Esophagus (tissue), 2 donors: ENCODE measurements around the gene SBK1. TPM values are rescaled to one million over a fixed set of nuclear protein-coding genes. Genes with fewer than 3 reads are reported as not detected.

Experiments used
- H3K27ac ChIP-seq, 2 donors: one replicate each; pipeline ENCODE4 v1.5.1; 2013; ENCODE audit warnings: low read depth in 2 of 2, mild to moderate bottlenecking in 2 of 2, inconsistent platforms in 1 of 2, low read length in 1 of 2, moderate library complexity in 1 of 2
- H3K27me3 ChIP-seq, 2 donors: one replicate each; pipeline ENCODE4 v1.6.1; 2013; ENCODE audit warnings: low read length in 2 of 2, control low read depth in 1 of 2, mild to moderate bottlenecking in 1 of 2; ENCODE audit not compliant: insufficient read depth in 2 of 2, control insufficient read depth in 1 of 2
- H3K36me3 ChIP-seq, 2 donors: one replicate each; pipeline ENCODE4 v1.6.1; 2013; ENCODE audit warnings: low read length in 1 of 2; ENCODE audit not compliant: control insufficient read depth in 2 of 2, insufficient read depth in 2 of 2
- H3K4me1 ChIP-seq, 2 donors: one replicate each; pipeline ENCODE4 v1.6.1; 2013; ENCODE audit warnings: low read length in 1 of 2; ENCODE audit not compliant: control insufficient read depth in 2 of 2, insufficient read depth in 2 of 2
- H3K4me3 ChIP-seq, 2 donors: one replicate each; pipeline ENCODE4 v1.5.1; 2013; ENCODE audit warnings: low read length in 2 of 2, mild to moderate bottlenecking in 2 of 2, low read depth in 1 of 2, moderate library complexity in 1 of 2
- H3K9me3 ChIP-seq, 2 donors: one replicate each; pipeline ENCODE4 v1.6.1; 2013; ENCODE audit warnings: mild to moderate bottlenecking in 2 of 2, low read depth in 1 of 2, low read length in 1 of 2, moderate library complexity in 1 of 2; ENCODE audit not compliant: control insufficient read depth in 2 of 2, insufficient read depth in 1 of 2
- WGBS, 2 donors: extraction: QIAGEN DNeasy Blood & Tissue Kit; methylation state at CpG; one replicate each; pipeline ENCODE4 v1.1.7; 2013; 5-methylcytosine and 5-hydroxymethylcytosine counted together
- polyA plus RNA-seq, 2 donors: library from polyadenylated mRNA; stranded (reverse); fragments of 200-250 nt; gene quantifications; one replicate each; pipeline ENCODE4 v1.2.3, GENCODE V29; 2013
- donor health status: healthy with polysubstance abuse.
- donor health status: Bipolar disorder and iron deficiency.

Gene SBK1
- polyA plus RNA-seq, 2 donors: 0.36 to 0.47 TPM

DNA sequence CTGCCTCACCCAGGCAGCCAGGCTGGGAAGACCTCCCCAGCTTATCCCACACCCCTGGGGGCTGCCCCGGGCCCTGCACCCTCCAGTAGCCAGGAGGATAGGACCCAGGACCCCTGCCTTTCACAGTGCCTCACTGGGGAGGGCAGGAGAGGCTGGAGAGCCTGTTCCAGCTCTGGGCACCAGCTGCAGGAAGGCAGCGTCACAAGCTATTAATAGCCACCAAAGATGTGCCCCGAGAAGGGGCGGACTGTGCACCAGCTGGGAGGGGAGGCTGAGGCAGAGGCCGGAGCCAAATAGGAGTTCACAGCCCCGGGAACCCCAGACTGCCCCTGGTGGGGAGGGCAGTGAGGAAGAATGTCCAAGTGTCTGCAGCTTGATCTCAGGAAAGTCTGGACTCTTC, 8.8 kb downstream of the SBK1 start:
- peaks cover 0 to 4% of the 10 kb centered on the region in 2 donors for H3K9me3 ChIP-seq
- no peaks in the 10 kb centered on the region for H3K36me3 ChIP-seq
- H3K4me3 ChIP-seq: no peak overlapping the region
- no peaks in the 10 kb centered on the region for H3K27me3 ChIP-seq
- WGBS, 2 donors: 83 to 85% methylated on average over 6 of the region's 6 CpGs
- no peak overlapping the region for H3K27ac ChIP-seq
- no peaks in the 10 kb centered on the region for H3K4me1 ChIP-seq

DNA sequence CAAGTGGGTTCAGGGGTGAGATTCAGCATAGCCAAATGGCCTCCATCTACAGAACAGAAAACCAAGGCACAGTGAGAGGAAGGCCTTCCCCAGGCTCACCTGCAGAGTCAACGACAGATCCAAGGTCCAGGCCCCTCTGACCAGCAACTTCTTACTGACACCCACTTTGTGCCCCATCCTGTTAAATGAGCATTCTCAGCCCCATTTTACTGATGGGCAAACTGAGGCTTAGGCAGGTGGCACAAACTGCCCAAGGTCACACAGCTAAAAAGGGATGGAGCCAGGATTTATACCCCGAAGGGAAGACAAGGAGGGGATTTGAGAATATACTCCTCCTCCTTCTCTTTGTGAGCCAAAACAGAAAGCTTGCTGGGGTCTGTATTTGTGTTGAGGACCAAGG, 9.3 kb downstream of the SBK1 start:
- WGBS, 2 donors: 72 to 81% methylated on average over 2 of the region's 2 CpGs
- H3K4me1 ChIP-seq: no peaks in the 10 kb centered on the region
- H3K27me3 ChIP-seq: no peaks in the 10 kb centered on the region
- peaks cover 0 to 4% of the 10 kb centered on the region in 2 donors for H3K9me3 ChIP-seq
- H3K4me3 ChIP-seq: no peak overlapping the region
- H3K27ac ChIP-seq: no peak overlapping the region
- no peaks in the 10 kb centered on the region for H3K36me3 ChIP-seq

DNA sequence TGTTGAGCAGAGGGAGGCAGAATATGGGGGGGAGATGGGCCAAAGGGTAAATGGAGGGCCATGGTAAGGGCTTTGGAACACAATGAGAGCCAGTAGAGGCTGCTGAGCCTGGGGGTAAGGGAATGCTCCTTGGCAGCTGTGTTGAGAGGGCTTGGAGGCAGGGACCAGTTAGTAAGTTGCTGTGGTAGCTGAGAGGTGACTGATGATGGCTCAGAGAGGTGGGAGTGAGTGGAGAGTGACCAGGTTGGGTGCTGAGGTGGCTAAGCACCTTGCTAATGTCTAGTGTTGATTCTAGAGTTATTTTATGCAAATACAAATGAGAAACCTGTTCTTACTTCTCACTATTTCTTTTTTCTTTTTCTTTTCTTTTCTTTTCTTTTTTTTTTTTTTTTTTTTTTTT, 10.8 kb downstream of the SBK1 start:
- Histone ChIP-seq H3K27me3 (no peaks in the 10 kb centered on the region), H3K4me3 (no peak overlapping the region), H3K36me3 (no peaks in the 10 kb centered on the region), H3K27ac (no peak overlapping the region), H3K9me3 (peaks cover 0 to 4% of the 10 kb centered on the region in 2 donors), H3K4me1 (no peaks in the 10 kb centered on the region)

DNA sequence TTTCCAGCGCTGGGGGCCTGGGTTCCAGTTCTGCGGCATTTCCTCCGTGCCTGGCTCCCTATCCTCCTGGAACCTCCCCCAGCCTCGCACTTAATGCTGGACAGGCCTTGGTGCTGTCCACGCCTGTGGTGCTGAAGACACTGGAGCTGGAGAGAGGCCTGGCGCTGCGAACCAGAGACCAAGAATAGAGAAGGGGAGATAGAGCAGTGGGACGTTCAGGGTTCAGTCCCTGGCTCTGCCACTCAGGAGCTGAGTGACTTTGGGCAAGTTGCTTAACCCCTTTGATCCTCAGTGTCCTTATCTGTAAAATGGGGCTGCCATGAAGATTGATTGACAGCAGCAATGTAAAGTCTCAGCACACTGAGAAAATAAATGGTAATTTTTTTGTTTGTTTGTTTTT, 11.9 kb downstream of the SBK1 start:
- WGBS, 2 donors: 72 to 73% methylated on average over 8 of the region's 8 CpGs
- no peaks in the 10 kb centered on the region for H3K36me3 ChIP-seq
- H3K27me3 ChIP-seq: no peaks in the 10 kb centered on the region

DNA sequence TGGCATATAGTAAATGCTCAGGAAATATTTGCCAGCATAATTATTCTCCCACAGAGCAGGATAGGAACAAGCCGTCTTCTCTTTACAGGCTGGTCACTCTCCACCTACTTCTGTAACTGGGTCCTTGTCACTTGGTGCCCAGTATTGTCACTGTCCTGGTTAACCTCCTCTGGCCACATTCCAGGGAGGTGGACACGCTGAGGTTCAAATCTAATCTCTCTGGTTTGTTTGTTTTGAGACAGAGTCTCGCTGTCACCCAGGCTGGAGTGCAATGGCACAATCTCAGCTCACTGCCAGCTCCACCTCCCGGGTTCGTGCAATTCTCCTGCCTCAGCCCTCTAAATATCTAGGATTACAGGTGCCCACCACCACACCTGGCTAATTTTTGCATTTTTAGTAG, 15.6 kb downstream of the SBK1 start:
- WGBS, 2 donors: 73 to 87% methylated on average over 5 of the region's 5 CpGs

More for the DNA sequence above, 11.9 kb downstream of the SBK1 start:
- no peak overlapping the region for H3K4me3 ChIP-seq
- H3K9me3 ChIP-seq: peaks cover 0 to 4% of the 10 kb centered on the region in 2 donors
- no peaks in the 10 kb centered on the region for H3K4me1 ChIP-seq
- no peak overlapping the region for H3K27ac ChIP-seq

DNA sequence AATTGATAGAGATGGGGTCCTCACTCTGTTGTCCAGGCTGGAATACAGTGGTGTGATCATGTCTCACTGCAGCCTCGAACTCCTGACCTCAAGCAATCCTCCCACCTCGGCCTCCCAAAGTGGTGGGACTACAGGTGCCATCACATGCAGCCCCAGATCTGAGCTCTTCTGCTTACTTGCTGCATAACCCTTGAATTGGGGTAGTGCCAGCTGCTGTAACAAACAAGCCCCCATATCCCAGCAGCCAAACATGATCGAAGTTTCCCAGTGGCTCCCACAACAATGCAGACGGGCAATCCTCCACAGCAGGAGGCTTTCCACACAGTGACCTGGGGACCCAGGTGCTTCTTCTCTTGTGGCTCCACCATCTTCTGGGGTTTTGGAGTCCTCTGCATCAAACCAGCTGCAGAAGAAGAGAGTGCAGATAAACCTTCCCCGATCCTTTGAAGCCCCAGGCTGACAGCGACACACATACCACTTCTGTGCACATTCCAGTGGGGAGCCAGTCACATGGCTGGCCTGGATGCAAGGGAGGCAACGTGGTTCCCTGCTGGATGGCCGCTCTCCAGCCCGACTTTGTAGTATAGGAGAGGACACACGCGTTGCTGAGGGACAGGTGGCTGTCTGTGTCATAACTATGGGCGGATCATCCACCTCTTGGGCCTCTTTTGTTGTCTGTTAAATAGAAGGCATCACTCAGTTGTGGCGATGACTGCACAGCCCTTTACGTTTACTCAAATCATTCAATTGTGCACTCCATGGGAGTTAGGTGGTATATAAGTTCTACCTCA, 16.7 kb downstream of the SBK1 start:
- Histone ChIP-seq H3K27me3 (no peaks in the 10 kb centered on the region), H3K4me3 (no peak overlapping the region), H3K4me1 (no peaks in the 10 kb centered on the region), H3K27ac (no peak overlapping the region), H3K36me3 (no peaks in the 10 kb centered on the region), H3K9me3 (no peaks in the 10 kb centered on the region)
- 93% methylated on average over 14 of the region's 14 CpGs for WGBS, 2 donors

More for the DNA sequence above, 15.6 kb downstream of the SBK1 start:
- no peak overlapping the region for H3K4me3 ChIP-seq
- no peaks in the 10 kb centered on the region for H3K9me3 ChIP-seq
- no peaks in the 10 kb centered on the region for H3K4me1 ChIP-seq
- no peaks in the 10 kb centered on the region for H3K27me3 ChIP-seq
- no peaks in the 10 kb centered on the region for H3K36me3 ChIP-seq
- no peak overlapping the region for H3K27ac ChIP-seq

DNA sequence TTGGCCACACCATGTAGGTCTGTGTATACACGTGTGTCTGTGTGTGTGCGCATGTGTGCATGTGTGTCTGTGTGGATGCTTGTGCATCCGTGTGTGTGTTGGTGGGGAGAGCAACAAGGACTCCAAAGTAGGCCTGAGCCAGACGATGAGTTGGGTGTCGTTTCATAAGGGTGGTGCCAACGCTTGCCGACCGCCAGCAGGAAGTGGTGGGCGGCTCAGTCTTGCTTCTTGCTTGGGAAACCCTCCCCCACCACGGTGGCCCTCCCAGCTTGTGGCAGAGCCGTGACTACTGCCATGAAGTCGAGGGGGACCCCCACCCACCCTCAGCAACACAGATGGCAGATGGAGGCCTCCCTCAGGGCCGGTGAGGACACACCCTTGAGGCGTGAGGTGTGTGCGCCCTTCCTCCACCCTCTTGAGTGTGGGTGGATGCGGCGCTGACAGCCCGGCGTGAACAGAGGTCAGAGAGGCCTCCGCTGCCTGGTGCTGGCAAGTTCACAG, 17.5 kb downstream of the SBK1 start:
- Histone ChIP-seq H3K9me3 (no peaks in the 10 kb centered on the region), H3K4me3 (no peak overlapping the region), H3K36me3 (no peaks in the 10 kb centered on the region), H3K27ac (peak overlapping the region in 1 of 2 donors; percentile 2), H3K27me3 (no peaks in the 10 kb centered on the region), H3K4me1 (no peaks in the 10 kb centered on the region)
- WGBS, 2 donors: 71 to 76% methylated on average over 19 to 20 of the region's 20 CpGs

DNA sequence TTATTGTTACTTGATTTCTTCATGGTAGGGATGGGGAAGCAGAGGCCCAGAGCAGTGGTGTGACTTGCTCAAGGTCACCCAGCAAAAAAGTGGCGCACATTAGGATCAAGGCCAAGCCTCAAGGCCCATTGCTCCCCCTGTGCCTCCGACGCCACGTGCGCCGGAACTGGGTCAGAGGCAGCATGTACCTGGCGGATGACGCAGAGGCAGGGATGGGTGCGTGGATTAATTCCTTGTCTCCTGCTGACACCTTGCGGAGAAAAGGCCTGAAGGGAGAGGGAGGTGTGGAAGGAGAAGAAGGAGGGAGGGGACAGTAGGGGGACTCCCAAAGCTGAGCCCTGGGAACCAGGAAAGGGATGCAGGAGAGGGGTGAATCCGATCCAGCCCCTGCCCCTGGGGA, 18.5 kb downstream of the SBK1 start:
- Histone ChIP-seq H3K36me3 (no peaks in the 10 kb centered on the region), H3K4me1 (no peaks in the 10 kb centered on the region), H3K27me3 (no peaks in the 10 kb centered on the region), H3K27ac (no peak overlapping the region), H3K9me3 (no peaks in the 10 kb centered on the region), H3K4me3 (no peak overlapping the region)
- 94 to 96% methylated on average over 11 of the region's 11 CpGs for WGBS, 2 donors

DNA sequence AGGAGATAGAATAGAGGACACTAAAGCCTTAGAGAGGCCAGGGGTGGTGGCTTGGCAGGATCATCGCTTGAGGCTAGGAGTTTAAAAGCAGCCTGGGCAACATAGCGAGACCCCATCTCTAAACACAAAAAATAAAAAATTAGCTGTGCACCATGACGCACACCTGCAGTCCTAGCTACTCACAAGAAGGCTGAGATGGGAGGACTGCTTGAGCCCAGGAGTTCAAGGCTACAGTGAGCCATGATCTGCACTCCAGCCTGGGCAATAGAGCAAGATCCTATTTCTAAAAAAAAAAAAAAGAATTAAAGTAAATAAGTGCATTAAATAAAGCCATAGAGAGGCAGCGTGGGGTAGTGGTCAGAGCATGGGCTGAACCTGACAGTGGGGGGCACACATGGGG, 19.1 kb downstream of the SBK1 start:
- Histone ChIP-seq H3K4me1 (no peaks in the 10 kb centered on the region), H3K27me3 (no peaks in the 10 kb centered on the region), H3K9me3 (no peaks in the 10 kb centered on the region), H3K27ac (no peak overlapping the region), H3K36me3 (no peaks in the 10 kb centered on the region), H3K4me3 (no peak overlapping the region)
- WGBS, 2 donors: 94 to 95% methylated on average over 4 of the region's 4 CpGs

DNA sequence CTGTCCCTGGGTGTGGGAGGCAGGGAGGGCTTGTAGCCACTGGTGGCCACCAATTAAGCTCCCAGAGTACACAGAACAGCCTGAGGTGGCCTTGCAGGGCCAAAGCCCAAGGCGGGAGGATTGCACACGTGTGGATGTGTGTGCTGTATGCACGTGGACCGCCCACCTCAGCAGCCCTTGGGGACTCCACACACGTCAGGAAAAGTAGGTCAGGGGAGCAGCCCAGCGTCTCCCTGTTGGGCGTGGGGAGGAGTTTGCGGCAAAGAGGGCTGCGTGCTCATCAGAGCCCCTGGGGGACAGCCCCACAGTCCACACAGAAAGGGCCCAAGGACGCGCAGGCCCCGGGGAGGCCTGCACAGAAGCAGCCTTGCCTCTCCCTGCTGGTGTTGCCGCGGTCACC, 19.6 kb downstream of the SBK1 start:
- Histone ChIP-seq H3K9me3 (no peaks in the 10 kb centered on the region), H3K36me3 (no peaks in the 10 kb centered on the region), H3K4me3 (no peak overlapping the region), H3K27me3 (no peaks in the 10 kb centered on the region), H3K27ac (no peak overlapping the region), H3K4me1 (no peaks in the 10 kb centered on the region)
- 79 to 83% methylated on average over 14 of the region's 14 CpGs for WGBS, 2 donors
